HG03025 (cell line): Measurements from ENCODE around the gene CPA4.
"Not testable (repeated sequence)": the region's sequence is repeated elsewhere in the genome, so short reads cannot be mapped to it uniquely, and the experiment has no call there.

Source experiments
- ATAC-seq: cut with Tn5 transposase; IDR thresholded peaks from one replicate; pipeline ENCODE4 v1.9.1; 2021; ENCODE audit warnings: mild to moderate bottlenecking, moderate library complexity; ENCODE audit not compliant: unreplicated experiment, low FRiP score

Gene CPA4, protein sequence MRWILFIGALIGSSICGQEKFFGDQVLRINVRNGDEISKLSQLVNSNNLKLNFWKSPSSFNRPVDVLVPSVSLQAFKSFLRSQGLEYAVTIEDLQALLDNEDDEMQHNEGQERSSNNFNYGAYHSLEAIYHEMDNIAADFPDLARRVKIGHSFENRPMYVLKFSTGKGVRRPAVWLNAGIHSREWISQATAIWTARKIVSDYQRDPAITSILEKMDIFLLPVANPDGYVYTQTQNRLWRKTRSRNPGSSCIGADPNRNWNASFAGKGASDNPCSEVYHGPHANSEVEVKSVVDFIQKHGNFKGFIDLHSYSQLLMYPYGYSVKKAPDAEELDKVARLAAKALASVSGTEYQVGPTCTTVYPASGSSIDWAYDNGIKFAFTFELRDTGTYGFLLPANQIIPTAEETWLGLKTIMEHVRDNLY

DNA sequence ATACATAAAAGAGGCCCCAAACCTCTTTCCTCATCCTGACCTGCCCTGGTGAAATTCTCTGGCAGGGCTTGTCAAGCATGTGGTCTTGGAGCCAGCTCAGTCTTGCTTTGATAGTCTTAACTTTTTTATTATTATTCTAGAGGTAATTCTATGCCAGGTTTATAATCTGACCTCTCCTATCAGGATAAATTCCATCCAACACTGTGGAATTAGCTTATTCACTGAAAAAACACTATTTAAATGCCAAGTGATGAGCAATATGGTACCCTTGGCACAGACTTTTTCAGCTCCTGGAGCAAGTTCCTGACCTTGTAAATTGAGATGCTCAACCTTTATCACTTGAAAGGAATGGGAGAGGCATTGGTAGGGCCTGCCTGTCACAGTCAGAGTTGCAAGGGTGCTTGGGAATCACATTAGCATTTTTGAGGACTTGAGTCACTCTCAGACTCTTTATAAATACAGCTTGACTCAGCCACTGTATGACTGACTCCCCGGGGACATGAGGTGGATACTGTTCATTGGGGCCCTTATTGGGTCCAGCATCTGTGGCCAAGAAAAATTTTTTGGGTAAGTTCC is at the start of gene CPA4:
Gene CPA4, plus strand, starts transcription at position 480 of the 576 bp plus-strand sequence. Its CDS starts 20 bp downstream, at position 500.
- ATAC-seq, result no peak

DNA sequence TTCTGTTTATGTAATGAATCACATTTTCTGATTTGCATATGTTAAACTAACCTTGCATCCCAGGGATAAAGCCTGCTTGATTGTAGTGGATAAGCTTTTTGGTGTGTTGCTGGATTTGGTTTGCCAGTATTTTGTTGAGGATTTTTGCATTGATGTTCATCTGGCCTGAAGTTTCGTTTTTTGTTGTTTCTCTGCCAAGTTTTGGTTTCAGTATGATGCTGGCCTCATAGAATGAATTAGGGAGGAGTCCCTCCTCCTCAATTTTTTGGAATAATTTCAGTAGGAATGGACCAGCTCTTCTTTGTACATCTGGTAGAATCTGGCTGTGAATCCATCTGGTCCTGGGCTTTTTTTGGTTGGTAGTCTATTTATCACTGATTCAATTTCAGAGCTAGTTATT is 49.5 kb upstream of the CPA4 start:
- ATAC-seq, result not testable (repeated sequence)

DNA sequence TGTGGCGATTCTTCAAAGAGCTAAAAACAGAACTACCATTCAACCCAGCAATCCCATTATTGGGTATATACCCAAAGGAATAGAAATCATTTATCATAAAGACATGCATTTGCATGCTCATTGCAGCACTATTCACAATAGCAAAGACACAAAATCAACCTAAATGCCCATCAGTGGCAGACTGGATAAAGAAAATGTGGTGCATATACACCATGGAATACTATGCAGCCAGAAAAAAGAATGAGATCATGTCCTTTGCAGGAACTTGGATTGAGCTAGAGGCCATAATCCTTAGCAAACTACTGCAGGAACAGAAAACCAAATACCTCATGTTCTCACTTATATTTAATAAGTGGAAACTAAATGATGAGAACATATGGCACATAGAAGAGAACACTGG is 46.5 kb upstream of the CPA4 start:
- not testable (repeated sequence) for ATAC-seq

DNA sequence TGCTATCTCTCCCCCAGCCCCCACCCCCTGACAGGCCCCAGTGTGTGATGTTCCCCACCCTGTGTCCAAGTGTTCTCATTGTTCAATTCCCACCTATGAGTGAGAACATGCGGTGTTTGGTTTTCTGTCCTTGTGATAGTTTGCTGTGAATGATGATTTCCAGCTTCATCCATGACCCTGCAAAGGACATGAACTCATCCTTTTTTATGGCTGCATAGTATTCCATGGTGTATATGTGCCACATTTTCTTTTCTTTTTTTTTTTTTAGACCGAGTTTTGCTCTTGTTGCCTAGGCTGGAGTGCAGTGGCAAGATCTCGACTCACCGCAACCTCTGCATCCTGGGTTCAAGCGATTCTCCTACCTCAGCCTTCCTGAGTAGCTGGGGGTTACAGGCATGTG is 44.1 kb upstream of the CPA4 start:
- not testable (repeated sequence) for ATAC-seq

DNA sequence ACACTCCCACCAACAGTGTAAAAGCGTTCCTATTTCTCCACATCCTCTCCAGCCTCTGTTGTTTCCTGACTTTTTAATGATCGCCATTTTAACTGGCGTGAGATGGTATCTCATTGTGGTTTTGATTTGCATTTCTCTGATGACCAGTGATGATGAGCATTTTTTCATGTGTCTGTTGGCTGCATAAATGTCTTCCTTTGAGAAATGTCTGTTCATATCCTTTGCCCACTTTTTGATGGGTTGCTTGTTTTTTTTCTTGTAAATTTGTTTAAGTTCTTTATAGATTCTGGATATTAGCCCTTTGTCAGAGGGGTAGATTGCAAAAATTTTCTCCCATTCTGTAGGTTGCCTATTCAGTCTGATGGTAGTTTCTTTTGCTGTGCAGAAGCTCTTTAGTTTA is 43.3 kb upstream of the CPA4 start:
- ATAC-seq, result not testable (repeated sequence)

DNA sequence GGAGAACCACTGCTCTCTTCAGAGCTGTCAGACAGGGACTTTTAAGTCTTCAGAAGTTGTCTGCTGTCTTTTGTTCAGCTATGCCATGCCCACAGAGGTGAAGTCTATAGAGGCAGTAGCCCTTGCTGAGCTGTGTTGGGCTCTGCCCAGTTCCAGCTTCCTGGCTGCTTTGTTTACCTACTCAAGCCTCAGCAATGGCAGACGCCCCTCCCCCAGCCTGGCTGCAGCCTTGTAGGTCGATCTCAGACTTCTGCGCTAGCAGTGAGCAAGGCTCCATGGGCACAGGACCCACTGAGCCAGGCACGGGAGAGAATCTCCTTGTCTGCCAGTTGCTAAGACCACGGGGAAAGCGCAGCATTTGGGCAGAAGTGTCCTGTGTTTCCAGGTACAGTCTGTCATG is 38.4 kb upstream of the CPA4 start:
- ATAC-seq, result no peak

DNA sequence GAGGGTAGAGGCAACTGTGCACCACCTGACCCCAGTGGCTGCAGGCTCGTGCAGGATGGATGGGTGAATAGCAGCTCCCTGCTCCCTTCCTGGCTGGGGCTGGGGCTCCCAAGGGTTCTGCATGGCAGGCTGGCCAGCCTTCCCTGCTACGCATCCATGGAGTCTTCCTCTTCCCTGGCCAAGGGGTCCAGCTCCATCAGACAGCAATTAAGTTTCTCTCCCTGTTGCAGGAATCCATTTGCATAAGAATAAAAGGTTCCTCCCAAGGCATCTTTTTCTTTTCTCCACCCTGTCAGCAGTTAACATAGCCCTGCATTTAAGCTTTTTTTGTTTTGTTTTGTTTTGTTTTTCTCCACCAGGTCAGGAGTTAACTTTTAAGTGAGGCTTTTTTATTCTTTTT is 36.3 kb upstream of the CPA4 start:
- ATAC-seq, result no peak

DNA sequence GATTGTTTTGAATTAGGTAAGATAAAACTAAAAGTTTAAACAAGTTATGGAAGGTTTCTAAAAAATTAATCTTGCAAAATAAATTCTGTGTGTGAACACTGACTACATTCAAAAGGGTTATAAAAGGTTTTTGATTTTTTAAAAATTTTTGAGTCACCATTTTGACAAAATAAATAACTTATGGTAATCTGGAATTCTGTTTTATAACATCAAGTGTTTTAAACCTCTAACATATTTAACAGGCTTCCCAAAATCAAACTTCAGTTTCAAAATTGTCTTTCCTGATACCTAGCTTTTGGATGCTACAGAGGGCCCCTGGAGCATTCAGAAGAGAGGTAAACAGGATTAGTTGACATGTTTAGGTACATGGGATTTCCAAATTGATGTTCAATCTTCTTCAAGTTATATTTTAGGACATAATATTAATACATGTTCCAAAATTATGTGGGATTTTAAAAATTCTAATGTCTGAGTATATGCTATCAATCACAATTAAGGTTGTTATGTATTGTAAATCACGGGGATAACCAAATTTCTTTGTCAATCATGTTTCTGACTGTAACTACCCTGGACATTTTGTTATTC is 34.4 kb upstream of the CPA4 start:
- ATAC-seq, result no peak

DNA sequence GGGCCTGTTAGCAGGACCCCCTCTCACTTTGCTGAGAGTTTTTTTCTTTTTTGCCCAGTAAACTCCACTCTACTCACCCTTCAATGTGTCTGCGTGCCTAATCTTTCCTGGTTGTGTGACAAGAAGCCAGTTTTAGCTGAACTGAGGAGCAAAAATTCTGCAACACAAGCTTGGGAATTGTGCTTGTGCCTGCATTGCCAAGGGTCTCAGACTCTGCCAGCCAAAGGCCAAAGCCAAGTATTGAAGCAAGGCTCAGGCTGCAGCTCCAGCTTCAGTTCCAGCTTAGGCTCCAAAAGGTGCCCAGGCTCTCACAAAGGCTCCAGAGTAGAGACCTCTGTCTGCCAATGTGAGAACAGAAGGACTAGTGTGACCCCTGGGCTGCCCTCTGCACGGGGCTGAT is 30.5 kb upstream of the CPA4 start:
- no peak for ATAC-seq

DNA sequence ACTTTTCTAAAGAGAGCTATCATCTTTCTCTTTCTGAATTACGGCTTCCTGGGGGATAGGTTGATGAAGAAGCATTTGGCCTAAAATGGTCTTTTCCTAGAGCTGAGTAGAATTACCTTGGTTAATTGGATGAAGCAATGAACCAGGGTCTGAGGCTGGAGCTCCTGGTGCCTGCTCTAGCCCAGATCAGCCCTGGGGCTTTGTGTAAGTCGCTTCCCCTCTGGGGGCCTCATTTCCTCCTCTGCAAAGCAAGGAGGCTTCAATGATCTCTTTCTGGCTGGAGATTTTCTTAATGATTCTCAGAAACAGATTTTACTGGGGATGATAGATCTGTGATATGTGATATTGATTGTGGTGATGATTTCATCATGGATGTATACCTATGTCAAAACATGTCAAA is 29.8 kb upstream of the CPA4 start:
- no peak for ATAC-seq

DNA sequence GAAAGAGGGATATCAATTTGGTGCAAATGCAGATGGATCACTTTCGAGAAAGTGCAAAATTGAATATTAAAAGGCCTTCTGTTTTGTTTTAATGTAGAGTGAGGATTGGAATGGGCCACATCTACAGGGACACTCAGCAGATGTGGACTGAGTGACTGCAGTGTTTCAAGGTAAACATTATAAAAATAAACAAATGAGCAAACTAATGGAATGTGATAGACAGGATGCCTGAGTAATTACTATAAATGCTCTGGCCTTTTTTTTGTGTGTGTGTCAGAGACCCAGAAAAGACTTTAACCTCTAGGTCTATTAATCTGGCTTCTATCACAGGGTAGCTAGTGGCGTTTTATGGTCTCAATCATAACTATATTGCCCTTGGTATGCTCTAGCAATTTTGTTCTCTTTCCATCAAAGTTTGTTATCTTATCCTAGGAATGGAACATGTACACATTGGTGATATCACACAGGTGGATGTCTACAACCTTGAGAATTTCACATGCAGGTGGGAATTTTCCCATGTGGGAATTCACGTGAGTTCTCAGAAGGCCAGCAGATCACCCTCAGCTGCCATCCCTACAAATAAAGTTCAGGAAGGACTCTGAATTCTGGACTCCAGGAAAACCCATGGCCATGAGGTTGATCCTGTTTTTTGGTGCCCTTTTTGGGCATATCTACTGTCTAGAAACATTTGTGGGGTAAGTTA is 26.6 kb upstream of the CPA4 start, which contains the start of gene CPA2:
Gene CPA2, plus strand, starts transcription at position 606 of the 703 bp plus-strand sequence. Its CDS starts 19 bp downstream, at position 625.
- ATAC-seq, result no peak

DNA sequence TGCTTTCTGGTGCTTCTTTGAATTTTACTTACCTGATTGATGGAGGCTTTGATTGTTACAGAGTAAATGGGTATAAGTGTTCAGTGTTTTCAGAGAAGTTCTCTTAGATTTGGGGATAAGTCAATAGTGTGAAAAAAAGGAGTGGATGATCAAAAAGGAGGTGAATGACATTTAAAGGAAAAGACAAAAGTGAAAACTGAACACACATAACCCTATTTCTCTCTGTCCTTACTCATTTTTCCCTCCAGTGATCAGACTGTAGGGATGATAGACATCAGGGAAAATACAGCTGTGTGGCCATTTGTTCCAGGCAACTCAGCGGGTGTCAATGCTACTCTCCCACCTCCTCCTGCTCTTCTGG is 26.0 kb upstream of the CPA4 start:
- no peak for ATAC-seq

DNA sequence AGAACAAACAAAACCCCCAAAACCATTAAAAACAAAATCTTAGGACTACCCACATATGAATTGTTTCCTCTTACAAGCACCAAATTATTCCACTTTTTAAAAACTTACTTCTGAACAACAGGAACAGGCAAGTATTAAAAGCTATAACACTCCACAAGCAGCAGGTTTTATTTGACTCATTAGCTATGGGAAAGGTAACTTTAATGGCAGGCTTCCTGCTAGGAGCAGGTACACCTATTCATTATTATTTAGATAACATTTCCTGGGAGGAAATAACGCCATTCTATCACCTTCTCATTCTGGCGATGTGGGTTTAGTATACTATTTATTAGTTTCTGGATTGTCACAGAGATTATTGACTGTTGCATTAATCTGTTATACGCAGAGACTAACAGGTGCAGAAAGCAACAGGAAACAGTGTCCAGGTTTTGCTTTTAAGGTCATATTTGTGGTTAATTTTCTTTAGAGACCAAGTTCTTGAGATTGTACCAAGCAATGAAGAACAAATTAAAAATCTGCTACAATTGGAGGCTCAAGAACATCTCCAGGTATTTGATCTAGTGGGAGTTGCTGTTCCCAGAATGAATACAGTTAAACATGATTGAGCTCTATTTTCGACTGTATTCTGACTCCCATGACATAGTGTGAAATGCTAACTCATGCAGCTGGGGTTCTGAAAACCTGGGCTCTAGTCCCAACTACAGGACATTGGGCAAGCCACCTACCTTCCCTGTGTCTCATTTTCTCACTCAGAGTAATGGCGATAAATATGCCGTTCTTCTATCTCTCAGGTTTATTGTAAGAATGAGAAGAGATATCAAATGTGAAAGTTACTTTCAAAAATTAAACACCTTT is 24.3 kb upstream of the CPA4 start:
- no peak for ATAC-seq

DNA sequence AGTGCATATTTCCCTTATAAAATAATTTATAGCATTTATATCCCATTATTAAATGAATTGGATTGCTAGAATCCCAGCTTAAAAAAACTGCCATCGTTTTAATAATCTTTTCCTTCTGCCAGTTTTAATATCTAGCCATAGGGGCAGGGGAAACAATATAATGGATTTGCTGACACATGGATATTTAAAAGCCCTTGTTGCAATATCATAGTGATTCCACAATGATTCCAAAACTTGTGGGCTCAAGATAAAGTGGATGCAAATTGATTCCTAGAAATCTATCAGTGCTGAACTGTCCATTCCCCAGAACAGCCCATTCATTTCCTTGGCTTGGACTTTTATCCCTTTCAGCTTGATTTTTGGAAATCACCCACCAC is 23.7 kb upstream of the CPA4 start:
- no peak for ATAC-seq

DNA sequence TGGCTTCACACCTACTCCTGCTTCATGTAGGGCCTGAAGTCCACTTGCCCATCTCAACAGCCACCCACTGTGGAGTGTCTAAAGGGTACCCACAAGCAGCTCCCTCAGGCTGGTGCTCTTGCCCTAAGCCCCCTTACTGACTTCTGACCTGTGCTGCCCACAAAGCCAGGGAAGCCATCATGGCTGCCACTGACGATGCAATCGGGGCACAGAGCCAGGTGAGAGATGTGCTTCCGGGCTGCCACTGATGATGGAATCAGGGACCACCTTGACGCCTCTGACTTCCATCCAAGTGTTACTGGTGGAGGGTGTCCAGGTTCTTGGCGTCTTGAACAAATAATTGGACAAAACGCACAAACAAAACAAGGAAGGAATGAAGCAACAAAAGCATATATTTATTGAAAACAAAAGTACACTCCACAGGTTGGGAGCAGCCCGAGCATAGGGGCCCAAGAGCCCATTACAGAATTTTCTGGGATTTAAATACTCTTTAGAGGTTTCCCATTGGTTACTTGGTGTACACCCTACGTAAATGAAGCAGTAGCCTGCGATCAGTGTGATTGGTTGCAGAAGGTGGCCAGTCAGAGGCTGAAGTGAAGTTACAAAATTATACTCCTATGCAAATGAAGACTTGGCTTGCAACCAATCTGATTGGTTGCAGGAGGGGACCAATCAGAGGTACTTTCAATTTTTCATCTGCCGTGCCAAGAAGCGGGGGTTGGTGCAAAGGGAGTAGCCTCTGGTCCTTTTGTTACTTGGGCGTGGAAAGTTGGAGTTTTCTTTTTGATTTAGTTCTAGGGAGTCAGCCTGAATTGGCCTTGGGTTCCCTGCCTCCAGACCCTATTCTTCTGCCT is 21.8 kb upstream of the CPA4 start:
- ATAC-seq, result no peak

DNA sequence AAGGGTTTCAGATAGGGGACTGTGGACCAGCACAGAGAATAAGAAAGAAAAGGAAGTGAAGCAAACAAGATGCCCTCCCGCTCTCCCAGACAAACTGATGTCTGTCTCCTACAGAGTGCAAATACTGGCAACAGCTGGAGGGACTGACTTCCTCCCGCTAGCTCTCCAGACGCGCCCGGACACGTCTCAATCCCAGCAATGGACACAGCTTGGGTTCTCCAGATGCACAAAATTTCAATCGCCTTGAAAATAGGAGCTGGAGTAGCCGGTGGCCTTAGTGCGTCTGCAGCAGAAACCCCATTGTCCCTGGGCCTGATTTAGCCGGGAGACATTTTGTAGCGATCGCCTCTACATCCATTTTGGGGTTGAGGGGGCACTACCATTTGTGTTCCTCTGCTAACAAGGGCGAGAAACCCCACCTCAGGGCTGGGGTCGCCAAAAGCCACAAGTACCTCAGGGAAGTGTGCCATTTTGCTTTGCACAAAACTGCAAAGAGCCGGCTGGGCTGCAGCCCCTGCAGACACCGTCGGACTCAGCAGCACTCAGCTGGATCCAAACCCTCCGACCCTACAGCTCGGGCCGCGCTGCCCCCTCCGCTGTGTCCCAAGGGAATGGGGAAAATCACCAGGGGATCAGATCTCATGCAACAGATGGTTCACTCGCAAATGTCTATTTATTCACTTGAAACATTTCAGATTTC is 20.4 kb upstream of the CPA4 start:
- no peak for ATAC-seq

DNA sequence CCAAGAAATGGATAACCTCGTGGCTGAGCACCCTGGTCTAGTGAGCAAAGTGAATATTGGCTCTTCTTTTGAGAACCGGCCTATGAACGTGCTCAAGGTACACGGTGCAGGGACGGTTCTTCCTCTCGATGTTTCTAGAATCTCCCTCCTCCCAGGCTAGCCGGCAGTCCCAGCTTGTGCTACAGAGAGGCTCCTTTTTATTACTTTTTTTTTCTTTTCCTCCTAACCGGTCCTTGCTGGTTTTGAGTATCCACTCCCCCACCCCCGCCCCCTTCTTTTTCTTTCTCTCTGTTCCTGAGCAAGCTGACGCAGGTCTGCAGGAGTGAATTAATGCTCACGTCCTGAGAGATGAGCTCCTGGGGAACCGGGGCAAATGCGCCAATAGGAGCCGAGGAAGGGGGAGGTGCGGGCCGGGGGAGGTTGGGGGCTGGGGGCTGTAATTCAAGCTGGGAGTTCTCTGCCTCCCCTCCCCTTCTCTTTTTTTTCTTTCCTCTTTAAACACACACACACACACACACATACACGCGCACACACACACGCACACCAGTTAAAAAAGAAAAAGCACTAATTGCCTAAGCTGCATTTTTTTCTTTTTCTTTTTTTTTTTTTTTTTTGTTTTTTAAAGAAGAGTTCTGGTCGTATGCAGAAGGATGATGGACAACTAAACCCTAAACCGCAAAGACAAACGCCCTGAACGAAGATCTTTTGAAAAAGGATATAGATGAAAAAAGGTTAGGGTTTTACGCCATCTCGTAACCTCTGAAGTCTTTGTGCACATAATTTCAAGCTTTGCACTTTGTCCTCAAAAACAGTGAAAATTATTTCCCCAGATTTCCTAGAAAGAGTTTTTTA is 19.7 kb upstream of the CPA4 start:
- no peak for ATAC-seq

DNA sequence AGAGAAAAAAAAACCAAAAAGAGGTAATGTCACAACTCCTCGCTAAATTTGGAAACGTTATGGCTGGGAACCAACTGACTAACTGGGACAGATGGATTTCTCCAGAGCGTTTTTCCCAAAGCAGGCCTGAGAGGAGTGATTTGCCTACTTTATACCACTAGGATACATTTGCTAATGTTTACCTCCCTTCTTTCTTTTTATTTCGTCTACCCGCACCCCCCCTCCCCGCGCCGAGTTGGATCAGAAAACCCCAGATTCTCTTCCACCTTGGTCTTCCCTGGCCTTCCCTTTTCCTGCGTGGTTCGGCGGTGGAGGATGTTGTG is 19.1 kb upstream of the CPA4 start:
- no peak for ATAC-seq
